PFSK-1 (cell line): ENCODE data around the gene A2M.

ENCODE experiments used
- FOXP2 ChIP-seq: optimal IDR thresholded peaks from 2 replicates; pipeline ENCODE3; 2011; ENCODE audit warnings: borderline replicate concordance, control low read depth, inconsistent platforms; ENCODE audit not compliant: insufficient read depth; ENCODE audit errors: extremely low read length, extremely low read depth
- POLR2AphosphoS5 ChIP-seq: IDR thresholded peaks from 2 replicates; pipeline ENCODE4 v1.6.1; 2012; ENCODE audit warnings: low read depth, mild to moderate bottlenecking, control low read depth, low read length, moderate library complexity
- REST ChIP-seq, 2 experiments: IDR thresholded peaks; 2 replicates each; pipeline versions ENCODE4 v1.6.1 to v1.8.0; 2011 to 2012; ENCODE audit warnings: low read depth in 2 of 2, low read length in 2 of 2, control low read depth in 1 of 2, inconsistent platforms in 1 of 2, mild to moderate bottlenecking in 1 of 2, moderate library complexity in 1 of 2; ENCODE audit not compliant: insufficient read depth in 1 of 2
- SIN3A ChIP-seq: IDR thresholded peaks from 2 replicates; pipeline ENCODE4 v1.6.1; 2012; ENCODE audit warnings: mild to moderate bottlenecking, low read length, moderate library complexity, borderline replicate concordance; ENCODE audit not compliant: insufficient read depth
- TAF1 ChIP-seq: IDR thresholded peaks from 2 replicates; pipeline ENCODE4 v1.6.1; 2012; ENCODE audit warnings: low read length, control low read depth, borderline replicate concordance; ENCODE audit not compliant: insufficient read depth

The A2M gene

GRCh38 chr12:9091891-9092598 is 23.7 kb downstream of the A2M start:
- no peak for TF ChIP-seq TAF1
- TF ChIP-seq POLR2AphosphoS5: no peak
- no peak for TF ChIP-seq SIN3A
- TF ChIP-seq REST (IDR thresholded peaks at IDR 0.05; ENCODE audit: insufficient read depth in 1 of 2, low read depth in 2 of 2, low read length in 2 of 2): no peak
- no peak for TF ChIP-seq FOXP2

DNA sequence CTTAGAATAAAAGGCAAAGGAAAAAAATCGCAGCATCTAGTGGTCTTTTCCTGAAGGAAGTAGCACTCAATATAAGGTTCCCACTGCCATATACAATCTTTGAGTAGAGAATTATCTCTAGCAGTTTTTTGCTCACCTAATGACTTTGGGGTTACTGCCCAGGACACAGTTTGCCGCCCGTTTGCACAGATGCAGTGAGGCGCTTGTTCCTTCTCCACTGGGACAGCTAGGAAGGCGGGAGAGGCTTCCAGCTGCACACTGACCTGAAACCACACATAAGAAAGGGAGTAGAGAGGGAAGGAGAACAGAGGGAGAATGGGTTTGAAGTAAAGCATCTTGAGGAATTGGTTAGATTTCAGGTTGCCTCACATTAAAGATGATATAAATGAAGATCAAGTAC is 25.5 kb downstream of the A2M start:
- TF ChIP-seq FOXP2 (no peak), POLR2AphosphoS5 (no peak), TAF1 (no peak), REST (IDR thresholded peaks at IDR 0.05; ENCODE audit: insufficient read depth in 1 of 2, low read depth in 2 of 2, low read length in 2 of 2) (no peak), SIN3A (no peak)

DNA sequence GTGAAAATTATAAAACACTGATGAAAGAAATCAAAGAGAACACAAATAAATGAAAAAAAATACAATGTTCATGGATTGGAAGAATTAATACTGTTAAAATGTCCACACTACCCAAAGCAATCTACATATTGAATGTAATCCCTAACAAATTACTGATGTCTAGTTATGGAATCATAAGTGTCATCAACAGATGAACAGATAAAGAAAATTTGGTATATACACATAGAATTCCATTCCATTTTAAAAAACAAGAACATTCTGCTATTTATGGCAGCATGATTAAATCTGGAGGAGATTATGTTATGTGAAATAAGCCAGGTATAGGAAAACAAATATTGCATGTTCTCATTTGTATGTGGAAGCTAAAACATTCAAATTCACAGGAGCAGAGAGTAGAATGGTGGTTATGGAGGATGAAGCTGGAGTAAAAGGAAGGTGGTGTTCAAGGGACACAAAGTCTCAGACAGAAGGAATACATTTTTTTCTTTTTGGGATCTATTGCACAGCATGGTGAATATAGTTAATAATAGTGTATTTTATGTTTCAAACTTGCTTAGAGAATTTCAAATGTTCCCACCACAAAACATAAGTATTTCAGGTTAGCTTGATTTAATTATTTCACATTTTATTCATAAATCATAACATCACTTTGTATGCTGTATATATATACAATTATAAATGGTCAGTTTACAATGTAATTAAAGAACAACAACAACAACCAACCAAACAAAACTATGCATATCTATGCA is 28.5 kb downstream of the A2M start:
- TF ChIP-seq REST (IDR thresholded peaks at IDR 0.05; ENCODE audit: insufficient read depth in 1 of 2, low read depth in 2 of 2, low read length in 2 of 2) (no peak), TAF1 (no peak), SIN3A (no peak), FOXP2 (no peak)

DNA sequence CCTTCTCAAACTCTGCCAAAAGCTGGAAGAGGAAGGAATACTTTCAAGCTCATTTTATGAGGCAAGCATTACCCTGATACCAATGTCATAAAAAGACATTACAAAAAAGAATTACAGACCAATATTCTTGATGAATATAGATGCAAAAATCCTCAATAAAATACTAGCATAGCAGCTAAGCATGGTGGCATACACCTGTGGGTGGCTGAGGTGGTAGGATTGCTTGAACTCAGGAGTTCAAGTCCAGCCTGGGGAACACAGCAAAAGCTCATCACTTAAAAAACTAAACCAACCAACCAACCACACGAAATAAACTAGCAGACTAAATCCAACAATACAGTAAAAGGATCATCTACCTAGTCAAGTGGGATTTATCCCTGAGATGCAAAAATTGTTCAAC is 29.6 kb downstream of the A2M start:
- TF ChIP-seq POLR2AphosphoS5 (no peak), SIN3A (no peak), REST (IDR thresholded peaks at IDR 0.05; ENCODE audit: insufficient read depth in 1 of 2, low read depth in 2 of 2, low read length in 2 of 2) (no peak), FOXP2 (no peak), TAF1 (no peak)
